GM12878 (cell line): Measurements from ENCODE around the gene CDH18. TPM values are rescaled to one million over a fixed set of nuclear protein-coding genes. Genes with fewer than 3 reads are reported as not detected.

Experiments used
- ATAC-seq: fragments of 200-7000 bp; cut with Tn5 transposase; 3 replicates; pipeline ENCODE4 v1.9.1; 2020; ENCODE audit warnings: mild to moderate bottlenecking, moderate library complexity
- BruUV-seq: library from RNA; stranded (reverse); fragments of 400-500 nt; replicated peaks from 2 replicates; lab custom pipeline; 2021; lab: Mats Ljungman, UMichigan
- CTCF ChIA-PET: fragments of 300-600 bp; sonication (Branson Sonifier 250); formaldehyde crosslinking; extraction: SDS; loops from one replicate; lab custom pipeline; 2021; ENCODE audit warnings: inconsistent platforms; lab: Yijun Ruan, JAX
- POLR2A ChIA-PET: fragments of 350-600 bp; formaldehyde crosslinking; extraction: SDS; loops from one replicate; lab custom pipeline; 2021; ENCODE audit warnings: inconsistent platforms; lab: Charles Lee
- RAD21 ChIA-PET: fragments of 300-600 bp; sonication (Branson Sonifier 250); formaldehyde crosslinking; loops from one replicate; lab custom pipeline; 2023; ENCODE audit warnings: antibody characterized with exemption; ENCODE audit not compliant: unreplicated experiment; lab: Charles Lee
- SMC1A ChIA-PET: fragments of 300-600 bp; sonication (Branson Sonifier 250); formaldehyde crosslinking; loops from one replicate; lab custom pipeline; 2023; ENCODE audit not compliant: unreplicated experiment, uncharacterized antibody; lab: Charles Lee
- DNase-seq: peaks from one replicate; pipeline ENCODE4 v3.0.0-alpha.2; 2011; ENCODE audit warnings: low read depth, low spot score
- FAIRE-seq: peaks from 3 replicates; lab custom pipeline; 2011; peaks lifted over from hg19 to GRCh38; lab: Jason Lieb, UNC
- H2AFZ ChIP-seq: 2 replicates; pipeline ENCODE4 v1.6.0; 2011; ENCODE audit warnings: low read depth, low read length, control low read depth; ENCODE audit not compliant: control insufficient read depth
- H3K27ac ChIP-seq: 2 replicates; pipeline ENCODE4 v1.5.1; 2011; ENCODE audit warnings: control low read depth; ENCODE audit not compliant: control insufficient read depth, insufficient read depth
- H3K27me3 ChIP-seq, 2 experiments: replicated peaks in 1 of 2; 2 replicates each; pipeline versions ENCODE4 v1.6.0 to v1.6.1; 2011; ENCODE audit warnings: low read length in 1 of 2; ENCODE audit not compliant: control insufficient read depth in 2 of 2, insufficient read depth in 2 of 2
- H3K36me3 ChIP-seq, 2 experiments: 2 replicates each; pipeline ENCODE4 v1.5.1; 2011; ENCODE audit warnings: low read length in 1 of 2; ENCODE audit not compliant: control insufficient read depth in 2 of 2, insufficient read depth in 2 of 2
- H3K4me1 ChIP-seq: 2 replicates; pipeline ENCODE4 v1.6.1; 2011; ENCODE audit warnings: mild to moderate bottlenecking, low read length, moderate library complexity, mixed read lengths; ENCODE audit not compliant: control insufficient read depth, insufficient read depth
- H3K4me2 ChIP-seq: 2 replicates; pipeline ENCODE4 v1.6.0; 2011; ENCODE audit warnings: control low read depth; ENCODE audit not compliant: control insufficient read depth, insufficient read depth
- H3K4me3 ChIP-seq: fragments of 200-600 bp; sonication (generic); 2 replicates; pipeline ENCODE4 v1.5.1; 2016
- H3K79me2 ChIP-seq: 2 replicates; pipeline ENCODE4 v1.6.0; 2011; ENCODE audit warnings: low read length; ENCODE audit not compliant: control insufficient read depth, insufficient read depth
- H3K9ac ChIP-seq: 2 replicates; pipeline ENCODE4 v1.8.0; 2011; ENCODE audit warnings: low read length, control low read depth, mixed read lengths; ENCODE audit not compliant: control insufficient read depth, insufficient read depth
- H3K9me3 ChIP-seq: replicated peaks from 3 replicates; pipeline ENCODE4 v1.5.1; 2011; ENCODE audit warnings: mild to moderate bottlenecking, low read length; ENCODE audit not compliant: control insufficient read depth, insufficient read depth
- H4K20me1 ChIP-seq: 2 replicates; pipeline ENCODE4 v1.6.0; 2011; ENCODE audit not compliant: control insufficient read depth, insufficient read depth
- ASH2L ChIP-seq: fragments of 300-600, 200-600 bp; sonication (generic); IDR thresholded peaks from 2 replicates; pipeline ENCODE4 v1.6.1; 2017; ENCODE audit warnings: low read depth, mild to moderate bottlenecking, borderline replicate concordance
- CBX3 ChIP-seq: fragments of 200-600 bp; sonication (generic); IDR thresholded peaks from 2 replicates; pipeline ENCODE4 v1.6.1; 2016; ENCODE audit warnings: low read depth, borderline replicate concordance
- FOXM1 ChIP-seq: IDR thresholded peaks from 2 replicates; pipeline ENCODE4 v1.6.1; 2012; ENCODE audit warnings: low read depth, mild to moderate bottlenecking, inconsistent platforms, low read length, moderate library complexity
- HDAC2 ChIP-seq: fragments of 200-600 bp; sonication (generic); IDR thresholded peaks from 2 replicates; pipeline ENCODE4 v1.6.1; 2017
- IRF3 ChIP-seq: fragments of 450-650 bp; IDR thresholded peaks from 2 replicates; pipeline ENCODE4 v1.6.1; 2014; ENCODE audit warnings: mild to moderate bottlenecking
- JUNB ChIP-seq: IDR thresholded peaks from 2 replicates; pipeline ENCODE4 v1.6.1; 2016; ENCODE audit warnings: antibody characterized with exemption, mild to moderate bottlenecking
- KAT2A ChIP-seq: conservative IDR thresholded peaks from 2 replicates; pipeline ENCODE4 v1.6.1; 2011; ENCODE audit warnings: low read depth, low read length; ENCODE audit not compliant: control insufficient read depth
- MEF2A ChIP-seq: IDR thresholded peaks from 2 replicates; pipeline ENCODE4 v1.6.1; 2011; ENCODE audit warnings: low read depth, mild to moderate bottlenecking, low read length, moderate library complexity; ENCODE audit not compliant: insufficient read depth
- NBN ChIP-seq: fragments of 450-650 bp; IDR thresholded peaks from 2 replicates; pipeline ENCODE4 v1.6.1; 2016
- PBX3 ChIP-seq: IDR thresholded peaks from 2 replicates; pipeline ENCODE4 v1.6.1; 2011; ENCODE audit warnings: mild to moderate bottlenecking, low read depth, low read length, moderate library complexity; ENCODE audit not compliant: insufficient replicate concordance
- PKNOX1 ChIP-seq: fragments of 450-650 bp; IDR thresholded peaks from 2 replicates; pipeline ENCODE4 v1.6.1; 2016; ENCODE audit warnings: mild to moderate bottlenecking
- POU2F2 ChIP-seq: IDR thresholded peaks from 3 replicates; pipeline ENCODE4 v1.6.1; 2011; ENCODE audit warnings: low read depth, mild to moderate bottlenecking, low read length, borderline replicate concordance
- RBBP5 ChIP-seq: fragments of 200-600 bp; sonication (generic); conservative IDR thresholded peaks from 2 replicates; pipeline ENCODE4 v1.6.1; 2016
- SRF ChIP-seq, 2 experiments: IDR thresholded peaks; 2 replicates each; pipeline ENCODE4 v1.6.1; 2011; ENCODE audit warnings: low read depth in 2 of 2, low read length in 2 of 2, mild to moderate bottlenecking in 1 of 2, moderate library complexity in 1 of 2
- SUZ12 ChIP-seq: fragments of 200-600 bp; sonication (generic); IDR thresholded peaks from one replicate; pipeline ENCODE4 v1.6.1; 2018; ENCODE audit warnings: antibody characterized with exemption, mild to moderate bottlenecking; ENCODE audit not compliant: unreplicated experiment
- WGBS: methylation state at CpG from one replicate; pipeline ENCODE4 v1.1.6; 2016; ENCODE audit warnings: low lambda C conversion rate; ENCODE audit not compliant: insufficient replicate concordance, insufficient coverage; ENCODE audit errors: missing lambda C conversion rate; 5-methylcytosine and 5-hydroxymethylcytosine counted together
- in situ Hi-C: fragments of 300-500 bp; cut with MboI; formaldehyde crosslinking; loops from 9 replicates; pipeline ENCODE4 v1.14.3; 2018; ENCODE audit warnings: mixed read lengths
- intact Hi-C: fragments of 100-400 bp; cut with micrococcal nuclease; formaldehyde crosslinking; loops from one replicate; pipeline ENCODE4 v1.14.2; 2022; ENCODE audit not compliant: unreplicated experiment
- polyA plus RNA-seq, 11 experiments: library from polyadenylated mRNA; depleted of rRNA in 4 of 11; unstranded in 6 of 11; stranded (reverse) in 5 of 11; fragments of >200 nt; fragmentation: Nextera tagmentation in 4 of 11; fragmentation: Illumina TruSeq in 1 of 11; extraction: Ambion mirVana in 4 of 11; extraction: Trizol in 1 of 11; gene quantifications; 1 replicate in 1 of 11; 2 replicates in 10 of 11; pipeline versions ENCODE4 v1.2.1 to v1.2.3, GENCODE V29; 2011 to 2016; ENCODE audit warnings: inconsistent platforms in 2 of 11, missing spikeins in 2 of 11, low read depth in 1 of 11
- total RNA-seq, 4 experiments: library from RNA; depleted of rRNA in 3 of 4; stranded (reverse); fragments of >200 nt in 3 of 4; fragmentation: Illumina TruSeq in 1 of 4; extraction: Trizol in 1 of 4; gene quantifications; 2 replicates each; pipeline versions ENCODE4 v1.2.1 to v1.2.3, GENCODE V29; 2013 to 2021

The CDH18 gene
- total and polyA plus RNA-seq, 10 of the 15 experiments (the other 5 are each of a cell fraction or from before 2014, with no cell fraction given): 0.41 TPM; not detected in 9

- TF ChIP-seq MEF2A (no peak), HDAC2 (no peak)
Measured at GRCh38 chr5:19902316-19902934, 85.6 kb downstream of the CDH18 start.

GRCh38 chr5:19900269-19900668 lies 87.7 kb downstream of the CDH18 start:
- H2AFZ ChIP-seq: no peak overlapping the region
- H3K36me3 ChIP-seq: no peaks in the 10 kb centered on the region
- no peaks in the 10 kb centered on the region for H3K4me1 ChIP-seq
- POLR2A ChIA-PET: no interaction called here
- H3K4me2 ChIP-seq: no peak overlapping the region
- H3K9ac ChIP-seq: no peak overlapping the region
- FAIRE-seq (no peak), ATAC-seq (no peak), DNase-seq (no peak)
- no peaks in the 10 kb centered on the region for H4K20me1 ChIP-seq
- RAD21 ChIA-PET: no interaction called here
- H3K27ac ChIP-seq: no peak overlapping the region
- intact Hi-C loops: no loop called here
- no peaks in the 10 kb centered on the region for H3K9me3 ChIP-seq
- 2% methylated on average over 3 of the region's 3 CpGs for WGBS
- CTCF ChIA-PET: no interaction called here
- SMC1A ChIA-PET: interaction anchor here (0.6 kb wide), 1 partner anchor 1519 kb away, joined by 3 read pairs; no protein-coding TSS in a partner anchor
- in situ Hi-C loops: no loop called here
- no peaks in the 10 kb centered on the region for H3K27me3 ChIP-seq
- no peaks in the 10 kb centered on the region for H3K79me2 ChIP-seq
- no TSS peak for BruUV-seq
- H3K4me3 ChIP-seq: no peak overlapping the region
- TF ChIP-seq PKNOX1: no peak
- no peak for TF ChIP-seq IRF3
- no peak for TF ChIP-seq FOXM1
- TF ChIP-seq CBX3: no peak
- no peak for TF ChIP-seq SUZ12
- no peak for TF ChIP-seq JUNB
- TF ChIP-seq RBBP5: no peak
- no peak for TF ChIP-seq NBN
- no peak for TF ChIP-seq KAT2A
- no peak for TF ChIP-seq ASH2L
- no peak for TF ChIP-seq POU2F2
- TF ChIP-seq PBX3: no peak
- no peak for TF ChIP-seq SRF (IDR thresholded peaks at IDR 0.05; ENCODE audit: low read depth in 2 of 2, low read length in 2 of 2)

More at GRCh38 chr5:19902316-19902934, 85.6 kb downstream of the CDH18 start:
- ATAC-seq: no peak
- Histone ChIP-seq H3K79me2 (no peaks in the 10 kb centered on the region), H3K27me3 (no peaks in the 10 kb centered on the region), H3K9me3 (no peaks in the 10 kb centered on the region), H3K4me3 (no peak overlapping the region), H3K36me3 (no peaks in the 10 kb centered on the region), H3K4me2 (no peak overlapping the region), H3K9ac (no peak overlapping the region), H2AFZ (no peak overlapping the region), H3K27ac (no peak overlapping the region), H4K20me1 (no peaks in the 10 kb centered on the region), H3K4me1 (no peaks in the 10 kb centered on the region)
- no peak for DNase-seq
- CTCF ChIA-PET: no interaction called here
- in situ Hi-C loops: no loop called here
- POLR2A ChIA-PET: no interaction called here
- no peak for FAIRE-seq
- SMC1A ChIA-PET: no interaction called here
- RAD21 ChIA-PET: no interaction called here
- intact Hi-C loops: no loop called here
- WGBS: 37% methylated on average over 5 of the region's 5 CpGs
- no TSS peak for BruUV-seq
